OCI-LY7 (cell line): ENCODE results near the gene PDGFD. TPM values are rescaled to one million over a fixed set of nuclear protein-coding genes. Genes with fewer than 3 reads are reported as not detected.

ENCODE experiments used
- BruUV-seq: library from RNA; stranded (reverse); fragments of 400-500 nt; replicated peaks from 2 replicates; lab custom pipeline; 2021; lab: Mats Ljungman, UMichigan
- CTCF ChIA-PET: fragments of 300-600 bp; sonication (Branson Sonifier 250); formaldehyde crosslinking; loops from one replicate; lab custom pipeline; 2022; ENCODE audit warnings: antibody characterized with exemption; ENCODE audit not compliant: unreplicated experiment; lab: Charles Lee
- POLR2A ChIA-PET: fragments of 300-600 bp; sonication (Branson Sonifier 250); formaldehyde crosslinking; loops from one replicate; lab custom pipeline; 2022; ENCODE audit warnings: antibody characterized with exemption; lab: Charles Lee
- DNase-seq: peaks from one replicate; pipeline ENCODE4 v3.0.0-alpha.2; 2015; ENCODE audit warnings: low spot score
- H2AFZ ChIP-seq: fragments of 200-600 bp; sonication (generic), shearing (Covaris generic); 2 replicates; pipeline ENCODE4 v1.6.1; 2014; ENCODE audit warnings: mild to moderate bottlenecking, antibody characterized with exemption, low read length, moderate library complexity
- H3K27ac ChIP-seq: fragments of 200-600 bp; sonication (generic); 2 replicates; pipeline ENCODE4 v1.5.1; 2014; ENCODE audit warnings: mixed run types, low read depth, mild to moderate bottlenecking, moderate library complexity, low read length, inconsistent platforms; ENCODE audit not compliant: poor library complexity, severe bottlenecking
- H3K36me3 ChIP-seq: fragments of 200-600 bp; sonication (generic); 2 replicates; pipeline ENCODE4 v1.6.1; 2014; ENCODE audit warnings: mild to moderate bottlenecking, antibody characterized with exemption, low read length, moderate library complexity, mixed read lengths; ENCODE audit not compliant: insufficient read depth
- H3K4me1 ChIP-seq: fragments of 200-600 bp; sonication (generic); 2 replicates; pipeline ENCODE4 v1.5.1; 2014; ENCODE audit warnings: mild to moderate bottlenecking, low read length; ENCODE audit not compliant: insufficient read depth, poor library complexity, severe bottlenecking
- H3K4me2 ChIP-seq: fragments of 200-600 bp; sonication (generic); 2 replicates; pipeline ENCODE4 v1.6.1; 2014; ENCODE audit warnings: mild to moderate bottlenecking, low read length
- H3K4me3 ChIP-seq: fragments of 200-600 bp; sonication (generic); 2 replicates; pipeline ENCODE4 v1.5.1; 2014; ENCODE audit warnings: mild to moderate bottlenecking, low read depth, low read length; ENCODE audit not compliant: poor library complexity, severe bottlenecking
- H3K79me2 ChIP-seq: fragments of 200-600 bp; sonication (generic); 2 replicates; pipeline ENCODE4 v1.6.1; 2016; ENCODE audit warnings: low read depth, mild to moderate bottlenecking, low read length, moderate library complexity, mixed read lengths; ENCODE audit not compliant: insufficient read depth
- H3K9me2 ChIP-seq: fragments of 200-600 bp; sonication (generic); 2 replicates; pipeline ENCODE4 v1.6.1; 2016; ENCODE audit warnings: mild to moderate bottlenecking, low read length, mixed read lengths; ENCODE audit not compliant: insufficient read depth
- H3K9me3 ChIP-seq: fragments of 200-600 bp; sonication (generic); 2 replicates; pipeline ENCODE4 v1.6.1; 2014; ENCODE audit warnings: mild to moderate bottlenecking, mixed run types, low read length, mixed read lengths
- H4K20me1 ChIP-seq: fragments of 200-600 bp; sonication (generic); 2 replicates; pipeline ENCODE4 v1.6.1; 2014; ENCODE audit warnings: mild to moderate bottlenecking, antibody characterized with exemption, low read length, moderate library complexity, mixed read lengths; ENCODE audit not compliant: insufficient read depth
- CTCF ChIP-seq: fragments of 200-600 bp; sonication (generic); conservative IDR thresholded peaks from 2 replicates; pipeline ENCODE4 v1.5.1; 2014; ENCODE audit warnings: mild to moderate bottlenecking, antibody characterized with exemption, low read length, moderate library complexity, mixed read lengths
- EZH2phosphoT487 ChIP-seq: fragments of 200-600 bp; sonication (generic); IDR thresholded peaks from 2 replicates; pipeline ENCODE4 v1.6.1; 2018; ENCODE audit warnings: low read depth, borderline replicate concordance, mild to moderate bottlenecking, mixed run types, antibody characterized with exemption, low read length, moderate library complexity, mixed read lengths
- intact Hi-C: fragments of 100-400 bp; cut with micrococcal nuclease; formaldehyde crosslinking; loops from one replicate; pipeline ENCODE4 v1.10.0; 2022; ENCODE audit not compliant: unreplicated experiment
- total RNA-seq, 2 experiments: library from RNA; depleted of rRNA in 1 of 2; stranded (reverse); fragments of >200 nt in 1 of 2; shearing (Covaris generic) in 1 of 2; gene quantifications; 2 replicates each; pipeline ENCODE4 v1.2.3, GENCODE V29; 2014 to 2022

PDGFD gene
- total RNA-seq, 2 experiments from 2014 or later: 1.0 to 6.0 TPM

GRCh38 chr11:104078245-104078644 is 85.7 kb downstream of the PDGFD start:
- no peaks in the 10 kb centered on the region for H3K9me2 ChIP-seq
- no peak overlapping the region for H3K27ac ChIP-seq
- H3K9me3 ChIP-seq: no peaks in the 10 kb centered on the region
- no peak overlapping the region for H2AFZ ChIP-seq
- DNase-seq: no peak
- POLR2A ChIA-PET: no interaction called here
- CTCF ChIA-PET: no interaction called here
- H3K4me3 ChIP-seq: no peak overlapping the region
- no peaks in the 10 kb centered on the region for H3K79me2 ChIP-seq
- H4K20me1 ChIP-seq: peaks cover 3% of the 10 kb centered on the region; the same call in 1 of the 2 replicates
- BruUV-seq: no TSS peak
- H3K4me1 ChIP-seq: no peaks in the 10 kb centered on the region
- H3K4me2 ChIP-seq: no peak overlapping the region
- H3K36me3 ChIP-seq: no peaks in the 10 kb centered on the region
- TF ChIP-seq CTCF (no peak), EZH2phosphoT487 (no peak)
- intact Hi-C loops: no loop called here

- no TSS peak for BruUV-seq
- no peaks in the 10 kb centered on the region for H3K36me3 ChIP-seq
- no peaks in the 10 kb centered on the region for H3K79me2 ChIP-seq
- no peak for TF ChIP-seq EZH2phosphoT487
- TF ChIP-seq CTCF: no peak
- POLR2A ChIA-PET: no interaction called here
- no peak overlapping the region for H3K27ac ChIP-seq
- CTCF ChIA-PET: no interaction called here
- H2AFZ ChIP-seq: no peak overlapping the region
- H3K4me3 ChIP-seq: no peak overlapping the region
- no peaks in the 10 kb centered on the region for H3K9me2 ChIP-seq
- intact Hi-C loops: no loop called here
- no peak for DNase-seq
- H3K4me2 ChIP-seq: no peak overlapping the region
- H4K20me1 ChIP-seq: peaks cover 3% of the 10 kb centered on the region; the same call in 1 of the 2 replicates
- H3K9me3 ChIP-seq: no peaks in the 10 kb centered on the region
- H3K4me1 ChIP-seq: no peaks in the 10 kb centered on the region
These were observed 87.5 kb downstream of the PDGFD start for GRCh38 chr11:104076455-104076854.

GRCh38 chr11:104075706-104076105 is 88.2 kb downstream of the PDGFD start:
- H3K27ac ChIP-seq: no peak overlapping the region
- no peaks in the 10 kb centered on the region for H3K4me1 ChIP-seq
- no TSS peak for BruUV-seq
- intact Hi-C loops: no loop called here
- no peak overlapping the region for H3K4me3 ChIP-seq
- H2AFZ ChIP-seq: no peak overlapping the region
- no peaks in the 10 kb centered on the region for H3K36me3 ChIP-seq
- TF ChIP-seq CTCF (no peak), EZH2phosphoT487 (no peak)
- ChIA-PET CTCF (no interaction called here), POLR2A (interaction anchor here (1.0 kb wide), 1 partner anchor 20 kb away, joined by 3 read pairs; no protein-coding TSS in a partner anchor)
- no peaks in the 10 kb centered on the region for H3K9me3 ChIP-seq
- no peaks in the 10 kb centered on the region for H3K9me2 ChIP-seq
- H3K4me2 ChIP-seq: no peak overlapping the region
- no peaks in the 10 kb centered on the region for H3K79me2 ChIP-seq
- peaks cover 3% of the 10 kb centered on the region; the same call in 1 of the 2 replicates for H4K20me1 ChIP-seq
- no peak for DNase-seq
